AG08396 (cell line): ENCODE data around the gene GYPA.
"Not testable (repeated sequence)": the region's sequence is repeated elsewhere in the genome, so short reads cannot be mapped to it uniquely, and the experiment has no call there.

Source experiments
- DNase-seq: peaks from one replicate; pipeline ENCODE4 v3.0.0; 2012; ENCODE audit warnings: low spot score, mixed read lengths

The GYPA gene

GRCh38 chr4:144140594-144141295 is at the start of gene GYPA:
Gene GYPA, minus strand, starts transcription at chr4:144140718. Its CDS starts 83 bp downstream, at chr4:144140635.
- not testable (repeated sequence) for DNase-seq

GRCh38 chr4:144190009-144190408 is 49.5 kb upstream of the GYPA start:
- DNase-seq = no peak

- DNase-seq = no peak
Observed at GRCh38 chr4:144189121-144189520, 48.6 kb upstream of the GYPA start.

GRCh38 chr4:144185086-144185485 is 44.6 kb upstream of the GYPA start:
- DNase-seq = no peak

- no peak for DNase-seq
Observed at GRCh38 chr4:144183165-144183564, 42.6 kb upstream of the GYPA start.

GRCh38 chr4:144181391-144181790 is 40.9 kb upstream of the GYPA start:
- DNase-seq = no peak

GRCh38 chr4:144179152-144179739 is 38.7 kb upstream of the GYPA start:
- DNase-seq = no peak

- DNase-seq = no peak
Observed at GRCh38 chr4:144178414-144178813, 37.9 kb upstream of the GYPA start.

- no peak for DNase-seq
Observed at GRCh38 chr4:144176476-144176875, 36.0 kb upstream of the GYPA start.

- DNase-seq = peak; percentile 45
Observed at GRCh38 chr4:144174401-144175067, 34.0 kb upstream of the GYPA start.

GRCh38 chr4:144171697-144172096 is 31.2 kb upstream of the GYPA start:
- no peak for DNase-seq

- DNase-seq = no peak
Observed at GRCh38 chr4:144169211-144169610, 28.7 kb upstream of the GYPA start.

- DNase-seq = no peak
Observed at GRCh38 chr4:144154044-144154443, 13.5 kb upstream of the GYPA start.

- DNase-seq = not testable (repeated sequence)
Observed at GRCh38 chr4:144142690-144143326, 2.3 kb upstream of the GYPA start.

- no peak for DNase-seq
Observed at GRCh38 chr4:144141493-144141892, 975 bp upstream of the GYPA start.

- not testable (repeated sequence) for DNase-seq
Observed at GRCh38 chr4:144139991-144140390, 527 bp downstream of the GYPA start.

GRCh38 chr4:144139547-144139946 is 971 bp downstream of the GYPA start:
- not testable (repeated sequence) for DNase-seq

- not testable (repeated sequence) for DNase-seq
Observed at GRCh38 chr4:144138239-144138638, 2.3 kb downstream of the GYPA start.

- DNase-seq = not testable (repeated sequence)
Observed at GRCh38 chr4:144137137-144137931, 3.2 kb downstream of the GYPA start.

GRCh38 chr4:144136189-144136588 is 4.3 kb downstream of the GYPA start:
- not testable (repeated sequence) for DNase-seq

GRCh38 chr4:144130167-144130566 is 10.4 kb downstream of the GYPA start:
- not testable (repeated sequence) for DNase-seq
